ENCODE data around the gene BPHL. TPM values are rescaled to one million over a fixed set of nuclear protein-coding genes. Genes with fewer than 3 reads are reported as not detected.

The BPHL gene
- total RNA-seq, 1 donor, result 2.4 TPM

- Histone ChIP-seq H3K4me3 (ENCODE audit: low read length) (no peak overlapping the region), H3K9me3 (ENCODE audit: low read depth, low read length) (no peaks in the 10 kb centered on the region), H3K4me1 (ENCODE audit: insufficient read depth, low read length) (no peaks in the 10 kb centered on the region), H3K27me3 (ENCODE audit: insufficient read depth, low read length) (no peaks in the 10 kb centered on the region)
Measured at GRCh38 chr6:3102875-3103274, 15.6 kb upstream of the BPHL start.

- Histone ChIP-seq H3K9me3 (ENCODE audit: low read depth, low read length) (no peaks in the 10 kb centered on the region), H3K4me1 (ENCODE audit: insufficient read depth, low read length) (no peaks in the 10 kb centered on the region), H3K4me3 (ENCODE audit: low read length) (no peak overlapping the region), H3K27me3 (ENCODE audit: insufficient read depth, low read length) (no peaks in the 10 kb centered on the region)
Measured at GRCh38 chr6:3108746-3109414, 9.6 kb upstream of the BPHL start.

DNA sequence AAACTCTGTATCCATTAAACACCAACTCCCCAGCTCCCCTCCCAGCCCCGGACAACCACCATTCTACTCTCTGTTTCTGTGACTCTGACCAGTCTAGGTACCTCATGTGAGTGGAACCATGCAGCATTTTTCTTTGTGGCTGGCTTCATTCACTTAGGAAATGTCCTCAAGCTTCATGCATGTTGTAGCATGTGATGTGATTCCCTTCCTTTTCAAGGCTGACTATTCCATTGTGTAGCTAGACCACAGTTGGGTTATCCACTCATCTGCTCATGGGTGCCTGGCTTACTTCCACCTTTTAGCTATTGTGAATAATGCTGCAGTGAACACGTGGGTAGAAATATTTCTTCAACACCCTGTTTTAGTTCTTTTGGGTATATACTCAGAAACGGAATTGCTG lies 8.8 kb upstream of the BPHL start:
- H3K4me1 ChIP-seq (ENCODE audit: insufficient read depth, low read length), result no peaks in the 10 kb centered on the region
- H3K27me3 ChIP-seq (ENCODE audit: insufficient read depth, low read length), result no peaks in the 10 kb centered on the region
- H3K4me3 ChIP-seq (ENCODE audit: low read length), result no peak overlapping the region
- no peaks in the 10 kb centered on the region for H3K9me3 ChIP-seq (ENCODE audit: low read depth, low read length)

DNA sequence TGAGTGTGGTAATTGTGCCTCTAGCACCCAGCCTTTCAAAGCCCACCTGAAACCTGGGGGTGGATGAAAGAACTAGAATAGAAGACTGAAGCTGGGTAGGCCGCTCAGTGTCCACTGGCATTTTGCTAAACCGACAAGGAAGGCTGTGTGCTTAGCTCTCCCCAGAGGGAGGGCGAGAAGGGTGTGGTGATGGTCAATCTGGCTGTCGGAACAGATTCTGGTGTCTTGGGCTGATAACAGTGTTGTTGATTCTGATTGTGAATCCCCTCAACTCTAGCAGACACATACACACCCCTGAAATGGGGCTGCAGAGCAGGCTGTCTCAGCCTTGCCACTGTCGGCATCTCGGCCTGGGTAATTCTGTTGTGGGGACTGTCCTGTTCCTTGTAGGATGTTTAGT lies 4.1 kb upstream of the BPHL start:
- no peaks in the 10 kb centered on the region for H3K27me3 ChIP-seq (ENCODE audit: insufficient read depth, low read length)
- H3K9me3 ChIP-seq (ENCODE audit: low read depth, low read length), result no peaks in the 10 kb centered on the region
- H3K4me1 ChIP-seq (ENCODE audit: insufficient read depth, low read length), result peaks cover 18% of the 10 kb centered on the region
- H3K4me3 ChIP-seq (ENCODE audit: low read length), result no peak overlapping the region

DNA sequence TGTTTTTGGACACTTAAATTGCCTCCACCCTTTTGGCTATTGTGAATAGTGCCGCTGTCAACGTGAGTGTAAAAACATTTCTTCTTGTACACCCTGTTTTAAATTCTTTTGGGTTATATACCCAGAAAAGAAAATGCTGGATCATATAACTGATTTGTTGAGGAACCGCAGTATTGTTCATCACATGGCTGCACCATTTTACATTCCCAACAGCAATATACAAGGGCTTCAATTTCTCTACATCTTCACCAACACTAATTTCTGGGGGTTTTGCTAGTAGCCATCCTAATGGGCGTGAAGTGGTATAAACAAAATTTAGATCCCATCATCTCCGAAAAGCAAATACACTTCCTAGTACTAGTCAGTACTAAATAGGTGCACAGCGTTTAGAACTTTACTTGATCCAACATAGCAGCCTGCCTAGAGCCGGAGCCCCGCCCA lies 579 bp upstream of the BPHL start:
- H3K27me3 ChIP-seq (ENCODE audit: insufficient read depth, low read length), result no peaks in the 10 kb centered on the region
- no peaks in the 10 kb centered on the region for H3K9me3 ChIP-seq (ENCODE audit: low read depth, low read length)
- H3K4me3 ChIP-seq (ENCODE audit: low read length), result peak overlapping the region; percentile 72
- peaks cover 19% of the 10 kb centered on the region for H3K4me1 ChIP-seq (ENCODE audit: insufficient read depth, low read length)

GRCh38 chr6:3119040-3119723 lies 671 bp downstream of the BPHL start:
- H3K4me3 ChIP-seq (ENCODE audit: low read length), result peak overlapping the region; percentile 72
- H3K9me3 ChIP-seq (ENCODE audit: low read depth, low read length), result no peaks in the 10 kb centered on the region
- peaks cover 19% of the 10 kb centered on the region for H3K4me1 ChIP-seq (ENCODE audit: insufficient read depth, low read length)
- H3K27me3 ChIP-seq (ENCODE audit: insufficient read depth, low read length), result no peaks in the 10 kb centered on the region

GRCh38 chr6:3120765-3121089 lies 2.2 kb downstream of the BPHL start:
- Histone ChIP-seq H3K4me1 (ENCODE audit: insufficient read depth, low read length) (peaks cover 19% of the 10 kb centered on the region), H3K27me3 (ENCODE audit: insufficient read depth, low read length) (no peaks in the 10 kb centered on the region), H3K4me3 (ENCODE audit: low read length) (no peak overlapping the region), H3K9me3 (ENCODE audit: low read depth, low read length) (no peaks in the 10 kb centered on the region)

GRCh38 chr6:3122823-3123182 lies 4.3 kb downstream of the BPHL start:
- Histone ChIP-seq H3K27me3 (ENCODE audit: insufficient read depth, low read length) (no peaks in the 10 kb centered on the region), H3K9me3 (ENCODE audit: low read depth, low read length) (no peaks in the 10 kb centered on the region), H3K4me1 (ENCODE audit: insufficient read depth, low read length) (peaks cover 12% of the 10 kb centered on the region), H3K4me3 (ENCODE audit: low read length) (no peak overlapping the region)

DNA sequence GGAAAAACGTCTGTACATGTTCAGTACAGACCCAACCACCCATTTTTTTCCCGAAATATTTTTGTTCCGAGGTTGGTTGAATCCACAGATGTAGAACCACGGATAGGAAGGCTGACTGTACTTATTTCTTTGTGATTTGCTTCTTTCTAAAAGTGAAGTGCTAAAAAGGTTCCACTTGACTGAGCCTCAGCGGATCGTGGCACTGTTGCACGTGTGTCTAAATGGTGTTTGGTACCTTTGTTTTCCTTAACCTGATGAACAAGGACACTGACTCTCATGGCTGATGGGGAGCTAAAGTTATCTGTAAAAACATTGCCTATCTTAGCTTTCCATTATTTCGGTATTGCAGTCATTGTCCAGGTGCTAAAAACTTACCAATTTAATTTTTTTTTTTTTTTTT lies 6.2 kb downstream of the BPHL start:
- no peaks in the 10 kb centered on the region for H3K9me3 ChIP-seq (ENCODE audit: low read depth, low read length)
- no peaks in the 10 kb centered on the region for H3K27me3 ChIP-seq (ENCODE audit: insufficient read depth, low read length)
- H3K4me3 ChIP-seq (ENCODE audit: low read length), result no peak overlapping the region
- no peaks in the 10 kb centered on the region for H3K4me1 ChIP-seq (ENCODE audit: insufficient read depth, low read length)

- no peaks in the 10 kb centered on the region for H3K27me3 ChIP-seq (ENCODE audit: insufficient read depth, low read length)
- no peaks in the 10 kb centered on the region for H3K4me1 ChIP-seq (ENCODE audit: insufficient read depth, low read length)
- no peaks in the 10 kb centered on the region for H3K9me3 ChIP-seq (ENCODE audit: low read depth, low read length)
- H3K4me3 ChIP-seq (ENCODE audit: low read length), result no peak overlapping the region
Measured at GRCh38 chr6:3125815-3126214, 7.3 kb downstream of the BPHL start.

GRCh38 chr6:3128356-3129108 lies 10.0 kb downstream of the BPHL start:
- Histone ChIP-seq H3K9me3 (ENCODE audit: low read depth, low read length) (no peaks in the 10 kb centered on the region), H3K27me3 (ENCODE audit: insufficient read depth, low read length) (no peaks in the 10 kb centered on the region), H3K4me3 (ENCODE audit: low read length) (no peak overlapping the region), H3K4me1 (ENCODE audit: insufficient read depth, low read length) (no peaks in the 10 kb centered on the region)

- H3K27me3 ChIP-seq (ENCODE audit: insufficient read depth, low read length), result no peaks in the 10 kb centered on the region
Measured at GRCh38 chr6:3131695-3132094, 13.2 kb downstream of the BPHL start.

GRCh38 chr6:3133515-3133914 lies 15.0 kb downstream of the BPHL start:
- H3K4me1 ChIP-seq (ENCODE audit: insufficient read depth, low read length), result peaks cover 2% of the 10 kb centered on the region
- no peaks in the 10 kb centered on the region for H3K27me3 ChIP-seq (ENCODE audit: insufficient read depth, low read length)
- no peak overlapping the region for H3K4me3 ChIP-seq (ENCODE audit: low read length)
- H3K9me3 ChIP-seq (ENCODE audit: low read depth, low read length), result no peaks in the 10 kb centered on the region

More at GRCh38 chr6:3131695-3132094, 13.2 kb downstream of the BPHL start:
- no peaks in the 10 kb centered on the region for H3K9me3 ChIP-seq (ENCODE audit: low read depth, low read length)
- H3K4me3 ChIP-seq (ENCODE audit: low read length), result no peak overlapping the region
- H3K4me1 ChIP-seq (ENCODE audit: insufficient read depth, low read length), result no peaks in the 10 kb centered on the region

DNA sequence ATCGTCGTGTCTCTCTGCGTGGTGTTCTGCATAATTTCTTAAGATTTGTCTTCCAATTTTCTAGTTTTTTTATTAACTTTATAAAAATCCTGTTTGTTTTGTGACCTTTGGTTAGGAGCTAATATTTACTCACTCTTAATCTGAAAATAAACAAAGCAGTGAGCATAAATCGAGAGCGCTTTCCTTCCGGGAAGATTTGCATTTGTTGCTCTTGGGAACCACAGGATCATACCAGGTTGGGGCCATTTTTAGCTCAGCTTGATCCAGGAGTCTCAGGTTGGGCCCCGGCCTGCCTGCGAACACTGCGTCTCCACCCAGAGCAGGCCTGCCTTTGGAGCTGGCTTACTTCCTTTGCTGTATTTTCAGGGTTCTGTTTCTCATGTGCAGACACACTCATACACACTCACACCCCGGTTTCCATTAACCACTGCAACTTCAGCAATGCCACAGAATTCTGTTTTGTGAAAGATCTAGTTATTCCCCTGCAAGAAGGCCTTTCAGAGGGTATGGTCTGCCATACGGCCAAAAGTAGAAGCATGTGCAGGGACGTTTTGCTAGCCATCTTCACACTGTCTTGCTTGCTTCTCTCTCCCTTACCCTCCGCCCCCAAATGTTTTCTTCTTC lies 17.3 kb downstream of the BPHL start:
- peaks cover 19% of the 10 kb centered on the region for H3K4me1 ChIP-seq (ENCODE audit: insufficient read depth, low read length)
- no peaks in the 10 kb centered on the region for H3K9me3 ChIP-seq (ENCODE audit: low read depth, low read length)
- H3K4me3 ChIP-seq (ENCODE audit: low read length), result no peak overlapping the region
- no peaks in the 10 kb centered on the region for H3K27me3 ChIP-seq (ENCODE audit: insufficient read depth, low read length)

GRCh38 chr6:3136292-3137011 lies 17.9 kb downstream of the BPHL start:
- H3K4me1 ChIP-seq (ENCODE audit: insufficient read depth, low read length), result peaks cover 19% of the 10 kb centered on the region
- no peaks in the 10 kb centered on the region for H3K9me3 ChIP-seq (ENCODE audit: low read depth, low read length)
- H3K4me3 ChIP-seq (ENCODE audit: low read length), result no peak overlapping the region
- H3K27me3 ChIP-seq (ENCODE audit: insufficient read depth, low read length), result no peaks in the 10 kb centered on the region
